Transverse colon (tissue), 4 donors: ENCODE data around the gene QRFP. TPM values are rescaled to one million over a fixed set of nuclear protein-coding genes. Genes with fewer than 3 reads are reported as not detected.

Experiments used
- DNase-seq: peaks from one replicate; pipeline ENCODE4 v3.0.0-alpha.2; 2019
- H3K27ac ChIP-seq, 4 donors: fragments of 200-600 bp; sonication (generic); 2 replicates each; pipeline ENCODE4 v1.5.1; 2016 to 2018; ENCODE audit warnings: inconsistent platforms in 4 of 4
- H3K27me3 ChIP-seq: fragments of 200-600 bp; sonication (generic); 2 replicates; pipeline ENCODE4 v1.5.1; 2017; ENCODE audit warnings: inconsistent platforms
- H3K36me3 ChIP-seq, 4 donors: fragments of 200-600 bp; sonication (generic); 2 replicates each; pipeline ENCODE4 v1.5.1; 2017 to 2019; ENCODE audit warnings: inconsistent platforms in 4 of 4
- H3K4me1 ChIP-seq, 4 donors: fragments of 200-600 bp; sonication (generic); 2 replicates each; pipeline ENCODE4 v1.5.1; 2017 to 2020; ENCODE audit warnings: inconsistent platforms in 4 of 4
- H3K4me3 ChIP-seq, 4 donors: fragments of 200-600 bp; sonication (generic); 1 replicate in 1 of 4; 2 replicates in 3 of 4; pipeline versions ENCODE4 v1.5.1 to v1.6.1; 2017 to 2019; ENCODE audit warnings: inconsistent platforms in 4 of 4
- H3K9me3 ChIP-seq, 2 donors: fragments of 200-600 bp; sonication (generic); 2 replicates each; pipeline ENCODE4 v1.5.1; 2017 to 2019; ENCODE audit warnings: inconsistent platforms in 2 of 2
- EP300 ChIP-seq: sonication (generic); formaldehyde crosslinking; IDR thresholded peaks from one replicate; pipeline ENCODE4 v1.6.1; 2017; ENCODE audit warnings: antibody characterized with exemption, low read depth
- POLR2A ChIP-seq: fragments of 450-650 bp; IDR thresholded peaks from one replicate; pipeline ENCODE4 v1.6.1; 2016; ENCODE audit warnings: antibody characterized with exemption, mild to moderate bottlenecking, moderate library complexity
- POLR2AphosphoS5 ChIP-seq, 3 donors: sonication (generic); formaldehyde crosslinking; IDR thresholded peaks; one replicate each; pipeline ENCODE4 v1.6.1; 2016; ENCODE audit warnings: antibody characterized with exemption in 3 of 3
- WGBS, 2 donors: methylation state at CpG; one replicate each; pipeline ENCODE4 v1.1.5; 2018; ENCODE audit warnings: low coverage in 1 of 2; 5-methylcytosine and 5-hydroxymethylcytosine counted together
- in situ Hi-C, 4 donors: fragments of 200-750 bp; cut with MboI; loops; one replicate each; pipeline versions ENCODE4 v1.15.0 to v1.15.1; 2017; ENCODE audit warnings: low sequenced_read_pairs in 3 of 4, low pct_ligation_motif_present in 1 of 4, low pct_unique_long_range_greater_than_20kb in 1 of 4
- intact Hi-C: fragments of 100-400 bp; cut with DNase I; formaldehyde crosslinking; loops from one replicate; pipeline ENCODE4 v1.15.1; 2023; ENCODE audit warnings: low total_unique reads
- total RNA-seq, 4 donors: library from RNA; depleted of rRNA; stranded (reverse); fragments of >200 nt; gene quantifications; one replicate each; pipeline ENCODE4 v1.1.0, GENCODE V29; 2016
- TF ChIP-seq, protein P1 (sequence below), 5 experiments: fragments of 200-600 bp in 3 of 5; fragments of 450-650 bp in 2 of 5; sonication (generic) in 3 of 5; IDR thresholded peaks; 1 replicate in 2 of 5; 2 replicates in 3 of 5; pipeline ENCODE4 v1.5.1; 2016 to 2017; ENCODE audit warnings: antibody characterized with exemption in 5 of 5, inconsistent platforms in 3 of 5, mild to moderate bottlenecking in 2 of 5, moderate library complexity in 1 of 5

Gene QRFP
- total RNA-seq, 4 donors from 2014 or later = not detected

DNA sequence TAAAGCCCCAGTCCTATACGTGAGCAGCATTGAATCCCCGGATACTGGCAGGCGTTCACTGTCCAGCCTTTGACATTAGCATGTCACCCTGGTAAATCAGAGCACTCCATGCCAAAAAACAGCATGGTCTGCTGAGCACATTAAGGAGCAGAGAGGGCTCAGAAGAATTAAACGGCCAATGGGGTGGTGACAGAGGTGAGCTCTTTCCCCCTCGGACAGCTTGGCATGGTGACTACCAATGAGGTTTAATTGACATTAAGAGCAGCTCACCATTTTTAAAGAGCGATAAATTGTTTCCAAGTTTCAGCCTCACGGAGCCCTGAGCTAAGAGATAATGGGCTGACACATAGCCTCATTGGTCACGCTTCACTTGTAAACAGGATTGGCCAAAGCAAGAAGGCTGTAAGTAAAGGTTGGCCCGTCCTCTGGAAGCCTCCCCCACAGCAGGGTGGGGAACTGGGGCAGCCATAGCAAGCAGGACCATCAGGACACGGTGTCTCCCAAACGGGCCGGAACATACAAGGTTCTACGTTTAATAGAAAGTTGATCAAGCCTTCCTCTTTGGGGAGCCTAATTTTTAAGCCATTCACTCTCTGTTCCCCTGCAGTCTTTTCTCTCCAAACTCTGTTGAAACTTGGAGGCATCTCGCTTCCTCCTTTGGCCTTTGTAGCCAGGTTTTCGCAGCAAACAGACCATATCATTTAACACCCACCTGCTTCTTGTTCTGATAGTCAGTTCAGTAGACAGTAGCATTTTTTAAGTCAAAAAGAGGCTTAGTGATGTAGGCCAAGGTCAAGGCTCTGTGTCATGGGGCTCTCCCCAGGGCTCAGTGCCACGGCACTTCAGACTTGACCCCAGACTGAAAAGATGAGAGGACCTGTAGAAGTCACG, 25.9 kb downstream of the QRFP start:
- intact Hi-C loops = no loop called here
- peaks cover 15 to 63% (median 35%) of the 10 kb centered on the region in 4 donors for H3K4me1 ChIP-seq
- H3K27ac ChIP-seq = no peak overlapping the region
- TF ChIP-seq, protein P1, sequence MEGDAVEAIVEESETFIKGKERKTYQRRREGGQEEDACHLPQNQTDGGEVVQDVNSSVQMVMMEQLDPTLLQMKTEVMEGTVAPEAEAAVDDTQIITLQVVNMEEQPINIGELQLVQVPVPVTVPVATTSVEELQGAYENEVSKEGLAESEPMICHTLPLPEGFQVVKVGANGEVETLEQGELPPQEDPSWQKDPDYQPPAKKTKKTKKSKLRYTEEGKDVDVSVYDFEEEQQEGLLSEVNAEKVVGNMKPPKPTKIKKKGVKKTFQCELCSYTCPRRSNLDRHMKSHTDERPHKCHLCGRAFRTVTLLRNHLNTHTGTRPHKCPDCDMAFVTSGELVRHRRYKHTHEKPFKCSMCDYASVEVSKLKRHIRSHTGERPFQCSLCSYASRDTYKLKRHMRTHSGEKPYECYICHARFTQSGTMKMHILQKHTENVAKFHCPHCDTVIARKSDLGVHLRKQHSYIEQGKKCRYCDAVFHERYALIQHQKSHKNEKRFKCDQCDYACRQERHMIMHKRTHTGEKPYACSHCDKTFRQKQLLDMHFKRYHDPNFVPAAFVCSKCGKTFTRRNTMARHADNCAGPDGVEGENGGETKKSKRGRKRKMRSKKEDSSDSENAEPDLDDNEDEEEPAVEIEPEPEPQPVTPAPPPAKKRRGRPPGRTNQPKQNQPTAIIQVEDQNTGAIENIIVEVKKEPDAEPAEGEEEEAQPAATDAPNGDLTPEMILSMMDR (IDR thresholded peaks at IDR 0.05) = no peak
- TF ChIP-seq POLR2AphosphoS5 (IDR thresholded peaks at IDR 0.05) (no peak), EP300 (no peak), POLR2A (no peak)
- in situ Hi-C loops = loop anchor here in 1 of 4 donors (25.0 kb wide), 1 partner anchor 108 kb away; no protein-coding TSS in a partner anchor
- no peaks in the 10 kb centered on the region for H3K9me3 ChIP-seq
- no peak overlapping the region for H3K4me3 ChIP-seq
- no peaks in the 10 kb centered on the region for H3K27me3 ChIP-seq
- peaks cover 0 to 37% (median 13%) of the 10 kb centered on the region in 4 donors for H3K36me3 ChIP-seq
- 81 to 87% methylated on average over 6 to 17 of the region's 17 CpGs for WGBS, 2 donors
- no peak for DNase-seq

DNA sequence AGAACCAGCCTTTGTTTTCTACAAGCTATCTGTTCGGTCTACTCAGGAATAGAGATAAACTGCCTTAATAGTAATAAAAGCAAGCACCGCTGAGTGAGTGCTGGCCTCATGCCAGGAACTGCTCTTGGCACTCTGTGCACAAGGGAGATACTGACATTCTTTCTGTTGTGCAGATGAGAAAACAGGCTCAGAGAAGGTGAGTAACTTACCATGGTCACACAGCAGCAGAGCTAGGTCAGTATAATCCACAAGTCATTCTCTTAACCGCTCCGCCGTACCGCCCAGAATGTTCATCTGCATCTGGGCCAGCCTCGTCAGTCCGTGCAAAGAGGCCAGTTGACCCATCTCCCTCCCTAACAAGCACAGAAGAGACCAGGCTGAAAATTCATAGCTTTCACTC, 27.4 kb downstream of the QRFP start:
- in situ Hi-C loops = loop anchor here (5.0 to 25.0 kb wide), 5 partner anchors 76 to 172 kb away; no protein-coding TSS in a partner anchor
- no peak overlapping the region for H3K4me3 ChIP-seq
- H3K27me3 ChIP-seq = no peaks in the 10 kb centered on the region
- H3K27ac ChIP-seq = peak overlapping the region in 1 of 4 donors; percentile 25
- H3K4me1 ChIP-seq = peaks cover 15 to 65% (median 35%) of the 10 kb centered on the region in 4 donors
- H3K9me3 ChIP-seq = no peaks in the 10 kb centered on the region
- DNase-seq = peak; percentile 56
- WGBS, 2 donors = 70% methylated on average over 8 of the region's 8 CpGs; no CpG with 5 or more reads in 1 of the 2 donors
- H3K36me3 ChIP-seq = peaks cover 0 to 24% (median 7%) of the 10 kb centered on the region in 4 donors
- intact Hi-C loops = no loop called here
- TF ChIP-seq EP300 = no peak
- TF ChIP-seq POLR2AphosphoS5 (IDR thresholded peaks at IDR 0.05) = no peak
- TF ChIP-seq, protein P1 (IDR thresholded peaks at IDR 0.05) = no peak
- TF ChIP-seq POLR2A = no peak

DNA sequence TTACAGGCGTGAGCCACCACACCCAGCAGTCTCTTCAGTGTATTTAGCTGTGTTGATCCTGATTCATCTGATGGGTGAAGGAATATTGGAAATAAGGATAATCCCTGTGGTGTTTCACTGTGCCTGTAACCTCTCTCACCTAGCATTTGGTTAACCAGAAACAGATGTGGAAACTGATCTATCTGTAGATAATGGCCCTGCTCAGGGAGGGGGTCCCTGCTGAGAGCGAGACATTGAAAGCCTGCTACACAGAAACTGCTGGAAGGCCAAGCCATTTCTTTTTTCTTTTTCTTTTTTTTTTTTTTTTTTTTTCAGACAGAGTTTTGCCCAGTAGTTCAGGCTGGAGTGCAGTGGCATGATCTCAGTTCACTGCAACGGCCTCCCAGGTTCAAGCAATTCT, 28.4 kb downstream of the QRFP start:
- H3K4me1 ChIP-seq = peaks cover 10 to 66% (median 33%) of the 10 kb centered on the region in 4 donors
- TF ChIP-seq POLR2AphosphoS5 (IDR thresholded peaks at IDR 0.05) = no peak
- no peak for TF ChIP-seq POLR2A
- TF ChIP-seq, protein P1 (IDR thresholded peaks at IDR 0.05) = no peak
- TF ChIP-seq EP300 = no peak
- in situ Hi-C loops = loop anchor here (5.0 to 25.0 kb wide), 5 partner anchors 77 to 171 kb away; no protein-coding TSS in a partner anchor
- intact Hi-C loops = no loop called here
- H3K4me3 ChIP-seq = no peak overlapping the region
- H3K27me3 ChIP-seq = no peaks in the 10 kb centered on the region
- peaks cover 0 to 15% (median 7%) of the 10 kb centered on the region in 4 donors for H3K36me3 ChIP-seq
- 89% methylated on average over 3 of the region's 3 CpGs; no CpG with 5 or more reads in 1 of the 2 donors for WGBS, 2 donors
- no peak for DNase-seq
- peak overlapping the region in 1 of 4 donors; percentile 25 for H3K27ac ChIP-seq
- H3K9me3 ChIP-seq = no peaks in the 10 kb centered on the region

DNA sequence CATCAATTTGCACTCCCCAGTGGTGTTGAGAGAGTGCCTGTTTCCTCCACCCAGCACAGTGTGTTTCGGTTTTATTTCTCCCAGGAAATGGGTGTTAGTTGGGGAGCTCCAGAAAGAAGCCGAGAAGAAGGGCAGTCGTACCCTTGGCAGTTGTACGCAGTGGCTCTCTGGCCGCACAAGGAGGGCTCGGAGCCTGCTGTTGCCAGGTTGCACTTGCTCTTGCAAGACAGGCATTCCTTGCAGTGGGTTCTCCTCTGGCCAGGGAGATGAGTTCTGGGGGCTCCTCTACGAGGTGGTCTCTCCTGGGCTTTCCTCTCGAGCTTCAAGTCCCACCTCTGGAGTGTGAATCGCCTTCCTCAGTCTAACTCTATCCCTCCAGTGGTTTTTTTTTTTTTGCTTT, 29.1 kb downstream of the QRFP start:
- no peak for DNase-seq
- TF ChIP-seq POLR2A (no peak), POLR2AphosphoS5 (IDR thresholded peaks at IDR 0.05) (no peak), EP300 (no peak)
- TF ChIP-seq, protein P1 (IDR thresholded peaks at IDR 0.05) = no peak
- in situ Hi-C loops = loop anchor here (5.0 to 25.0 kb wide), 5 partner anchors 77 to 170 kb away; no protein-coding TSS in a partner anchor
- WGBS, 2 donors = 89 to 93% methylated on average over 3 to 9 of the region's 9 CpGs
- intact Hi-C loops = no loop called here
- Histone ChIP-seq H3K4me3 (no peak overlapping the region), H3K9me3 (no peaks in the 10 kb centered on the region), H3K27ac (peak overlapping the region in 3 of 4 donors; percentile 18 to 32 (median 24)), H3K27me3 (no peaks in the 10 kb centered on the region), H3K4me1 (peaks cover 6 to 66% (median 31%) of the 10 kb centered on the region in 4 donors), H3K36me3 (peaks cover 0 to 14% (median 4%) of the 10 kb centered on the region in 4 donors)
